ENCODE data around the gene BEX4.

DNA sequence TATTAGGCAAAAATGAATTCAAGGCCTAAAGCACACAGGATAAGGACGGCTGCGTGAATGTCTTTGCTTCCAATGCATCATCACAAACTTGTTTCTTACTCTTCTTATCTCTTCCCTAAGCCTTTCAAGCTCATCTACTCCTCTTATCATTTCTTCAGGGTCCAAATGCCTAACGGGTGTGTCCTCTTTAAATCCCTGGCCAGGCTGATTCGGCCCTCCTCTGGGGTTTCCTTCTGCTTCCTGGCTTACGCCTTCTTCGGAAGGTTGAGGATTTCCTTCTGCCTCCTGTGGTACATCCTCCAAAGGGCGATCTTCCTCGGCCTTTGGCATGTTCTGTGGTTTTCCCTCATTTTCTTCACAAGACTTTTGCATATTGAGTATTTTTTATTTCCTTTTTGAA, 38.7 kb downstream of the BEX4 start:
- TF ChIP-seq SMC3 (conservative IDR thresholded peaks at IDR 0.05; ENCODE audit: poor library complexity) (no peak), EZH2 (IDR thresholded peaks at IDR 0.05; ENCODE audit: borderline replicate concordance, insufficient read depth, low read length, poor library complexity, severe bottlenecking) (no peak), MXI1 (conservative IDR thresholded peaks at IDR 0.05; ENCODE audit: poor library complexity, severe bottlenecking) (no peak), EP300 (conservative IDR thresholded peaks at IDR 0.05; ENCODE audit: poor library complexity, severe bottlenecking) (no peak), POLR2AphosphoS5 (IDR thresholded peaks at IDR 0.05) (no peak), RAD21 (conservative IDR thresholded peaks at IDR 0.05) (no peak), TAF1 (IDR thresholded peaks at IDR 0.05; ENCODE audit: low read depth) (no peak)
- TF ChIP-seq, protein P1, sequence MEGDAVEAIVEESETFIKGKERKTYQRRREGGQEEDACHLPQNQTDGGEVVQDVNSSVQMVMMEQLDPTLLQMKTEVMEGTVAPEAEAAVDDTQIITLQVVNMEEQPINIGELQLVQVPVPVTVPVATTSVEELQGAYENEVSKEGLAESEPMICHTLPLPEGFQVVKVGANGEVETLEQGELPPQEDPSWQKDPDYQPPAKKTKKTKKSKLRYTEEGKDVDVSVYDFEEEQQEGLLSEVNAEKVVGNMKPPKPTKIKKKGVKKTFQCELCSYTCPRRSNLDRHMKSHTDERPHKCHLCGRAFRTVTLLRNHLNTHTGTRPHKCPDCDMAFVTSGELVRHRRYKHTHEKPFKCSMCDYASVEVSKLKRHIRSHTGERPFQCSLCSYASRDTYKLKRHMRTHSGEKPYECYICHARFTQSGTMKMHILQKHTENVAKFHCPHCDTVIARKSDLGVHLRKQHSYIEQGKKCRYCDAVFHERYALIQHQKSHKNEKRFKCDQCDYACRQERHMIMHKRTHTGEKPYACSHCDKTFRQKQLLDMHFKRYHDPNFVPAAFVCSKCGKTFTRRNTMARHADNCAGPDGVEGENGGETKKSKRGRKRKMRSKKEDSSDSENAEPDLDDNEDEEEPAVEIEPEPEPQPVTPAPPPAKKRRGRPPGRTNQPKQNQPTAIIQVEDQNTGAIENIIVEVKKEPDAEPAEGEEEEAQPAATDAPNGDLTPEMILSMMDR (IDR thresholded peaks at IDR 0.05; ENCODE audit: poor library complexity, severe bottlenecking), result no peak

Data from neural cell (in vitro differentiated cells).